HG03139 (cell line): Measurements from ENCODE around the gene AMBP.

ENCODE experiments used
- ATAC-seq: cut with Tn5 transposase; IDR thresholded peaks from one replicate; pipeline ENCODE4 v1.9.1; 2021; ENCODE audit not compliant: unreplicated experiment

AMBP gene

GRCh38 chr9:114112778-114113584, 34.9 kb upstream of the AMBP start:
- no peak for ATAC-seq

GRCh38 chr9:114112325-114112724, 34.2 kb upstream of the AMBP start:
- ATAC-seq = no peak

GRCh38 chr9:114110180-114110579, 32.1 kb upstream of the AMBP start:
- ATAC-seq = no peak

GRCh38 chr9:114109124-114109523, 31.0 kb upstream of the AMBP start:
- no peak for ATAC-seq

- no peak for ATAC-seq
Measured at GRCh38 chr9:114108016-114108833, 30.1 kb upstream of the AMBP start.

GRCh38 chr9:114107286-114108001, 29.3 kb upstream of the AMBP start:
- ATAC-seq = no peak

GRCh38 chr9:114105236-114105635, 27.1 kb upstream of the AMBP start:
- no peak for ATAC-seq

- ATAC-seq = no peak
Measured at GRCh38 chr9:114102484-114102883, 24.4 kb upstream of the AMBP start.

- no peak for ATAC-seq
Measured at GRCh38 chr9:114100536-114100935, 22.4 kb upstream of the AMBP start.

GRCh38 chr9:114099669-114100270, 21.7 kb upstream of the AMBP start:
- ATAC-seq = no peak

- ATAC-seq = no peak
Measured at GRCh38 chr9:114098936-114099668, 21.0 kb upstream of the AMBP start, which contains the start of gene KIF12. Gene KIF12, minus strand, starts transcription at chr9:114099292. Its CDS starts 16 bp downstream, at chr9:114099276.

- ATAC-seq = no peak
Measured at GRCh38 chr9:114098021-114098935, 20.2 kb upstream of the AMBP start.

- no peak for ATAC-seq
Measured at GRCh38 chr9:114097613-114098020, 19.5 kb upstream of the AMBP start.

- ATAC-seq = no peak
Measured at GRCh38 chr9:114096866-114097612, 18.9 kb upstream of the AMBP start.

GRCh38 chr9:114096041-114096511, 18.0 kb upstream of the AMBP start:
- ATAC-seq = no peak

- no peak for ATAC-seq
Measured at GRCh38 chr9:114094971-114095370, 16.9 kb upstream of the AMBP start.

- no peak for ATAC-seq
Measured at GRCh38 chr9:114093761-114094505, 15.8 kb upstream of the AMBP start.

- no peak for ATAC-seq
Measured at GRCh38 chr9:114093031-114093471, 15.0 kb upstream of the AMBP start.
